HG03060 (cell line): Measurements from ENCODE around the gene DGLUCY.

Experiments
- ATAC-seq: cut with Tn5 transposase; IDR thresholded peaks from one replicate; pipeline ENCODE4 v1.9.1; 2021; ENCODE audit warnings: low read depth, moderate number of reproducible peaks; ENCODE audit not compliant: unreplicated experiment

Gene DGLUCY

GRCh38 chr14:91272341-91273272, 158.7 kb downstream of the DGLUCY start:
- no peak for ATAC-seq

DNA sequence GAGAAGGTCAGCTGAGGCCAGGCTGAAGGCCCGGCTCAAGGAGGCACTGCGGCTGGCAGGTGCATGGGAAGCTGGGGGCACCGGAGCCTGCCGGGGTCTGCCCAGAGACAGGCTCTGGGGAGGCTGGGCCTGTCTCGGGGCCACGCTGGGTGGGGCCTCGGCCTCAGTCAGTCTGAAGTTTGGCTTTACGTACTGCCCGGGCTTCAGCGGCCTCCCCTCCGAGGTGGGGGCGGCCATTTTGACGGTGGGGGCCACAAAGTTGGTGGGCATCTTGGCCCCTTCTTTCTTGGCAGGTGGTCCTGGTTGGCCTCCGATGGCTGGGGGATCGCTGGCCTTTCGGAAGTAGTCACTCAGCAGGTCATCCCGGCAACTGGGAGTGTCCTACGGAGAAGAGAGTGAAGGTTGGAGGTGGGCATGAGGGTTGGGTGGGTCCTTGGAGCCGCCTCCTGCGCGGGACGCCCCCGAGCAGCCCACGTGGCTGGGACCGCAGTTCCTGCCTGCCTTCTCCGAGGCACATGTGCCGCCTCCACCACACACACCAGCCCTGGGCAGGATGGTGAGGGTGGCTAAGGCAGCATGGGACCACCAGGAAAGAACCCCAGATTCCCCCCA, 159.5 kb downstream of the DGLUCY start:
- no peak for ATAC-seq

GRCh38 chr14:91273885-91274273, 160.0 kb downstream of the DGLUCY start:
- ATAC-seq: no peak

GRCh38 chr14:91274796-91275195, 160.9 kb downstream of the DGLUCY start:
- no peak for ATAC-seq
